ENCODE measurements around the gene CDH13.

Gene CDH13

DNA sequence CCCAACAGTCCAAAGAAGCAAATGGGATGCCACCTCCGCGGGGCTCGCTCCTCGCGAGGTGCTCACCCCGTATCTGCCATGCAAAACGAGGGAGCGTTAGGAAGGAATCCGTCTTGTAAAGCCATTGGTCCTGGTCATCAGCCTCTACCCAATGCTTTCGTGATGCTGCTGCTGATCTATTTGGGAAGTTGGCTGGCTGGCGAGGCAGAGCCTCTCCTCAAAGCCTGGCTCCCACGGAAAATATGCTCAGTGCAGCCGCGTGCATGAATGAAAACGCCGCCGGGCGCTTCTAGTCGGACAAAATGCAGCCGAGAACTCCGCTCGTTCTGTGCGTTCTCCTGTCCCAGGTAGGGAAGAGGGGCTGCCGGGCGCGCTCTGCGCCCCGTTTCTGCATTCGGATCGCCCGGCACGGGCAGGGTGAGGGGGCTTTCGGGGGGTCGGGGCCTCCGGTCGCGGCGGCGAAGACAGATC lies at the start of gene CDH13:
CDH13 (plus strand) TSS at position 179 of the 471 bp plus-strand sequence.
- DNase-seq, result no peak

GRCh38 chr16:82580298-82580890 lies 46.4 kb upstream of the CDH13 start:
- no peak for DNase-seq

DNA sequence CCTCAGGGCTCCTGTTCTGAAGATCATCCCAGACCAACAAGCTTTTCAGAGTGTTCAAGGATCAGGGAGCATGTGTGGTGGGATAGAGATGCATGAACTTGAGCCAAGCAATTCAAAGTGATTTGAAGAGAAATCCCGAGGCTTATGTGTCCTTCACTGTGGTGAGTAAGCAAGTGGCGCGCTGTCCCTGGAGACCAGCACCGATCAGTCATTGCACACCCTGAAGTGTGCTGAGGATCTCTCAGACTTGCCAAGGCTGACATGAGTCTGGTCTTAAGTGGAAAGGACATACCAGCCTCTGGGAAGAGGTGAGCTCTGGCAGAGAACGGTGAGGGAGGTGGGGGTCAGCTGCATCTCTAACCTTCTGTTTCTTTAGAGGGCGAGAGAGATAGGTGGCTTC lies 43.8 kb upstream of the CDH13 start:
- no peak for DNase-seq

GRCh38 chr16:82583422-82583821 lies 43.3 kb upstream of the CDH13 start:
- no peak for DNase-seq

GRCh38 chr16:82584553-82585152 lies 42.1 kb upstream of the CDH13 start:
- DNase-seq, result no peak

- no peak for DNase-seq
Observed at GRCh38 chr16:82585675-82586074, 41.1 kb upstream of the CDH13 start.

GRCh38 chr16:82586130-82586529 lies 40.6 kb upstream of the CDH13 start:
- DNase-seq, result no peak

- DNase-seq, result no peak
Observed at GRCh38 chr16:82587289-82587688, 39.5 kb upstream of the CDH13 start.

GRCh38 chr16:82589407-82589806 lies 37.4 kb upstream of the CDH13 start:
- no peak for DNase-seq

DNA sequence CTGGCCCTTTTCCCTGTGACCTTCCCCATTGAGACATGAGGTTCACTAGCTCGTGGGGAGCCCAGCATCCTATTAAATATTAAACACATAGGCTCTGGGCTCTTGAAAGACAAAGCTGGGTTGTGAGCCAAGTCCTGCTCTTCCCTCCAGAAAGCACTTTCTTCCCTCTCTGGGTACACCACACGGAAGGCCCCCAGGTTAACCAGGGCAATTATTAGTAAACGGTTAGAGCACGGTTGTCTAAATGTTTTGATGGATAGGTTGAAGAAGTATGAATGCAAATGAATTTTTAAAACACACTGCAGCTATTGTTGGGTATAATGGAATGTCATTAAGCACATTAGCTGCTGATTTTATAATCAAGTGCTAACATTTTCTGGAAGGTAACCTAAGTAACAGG lies 32.7 kb upstream of the CDH13 start:
- DNase-seq, result no peak

DNA sequence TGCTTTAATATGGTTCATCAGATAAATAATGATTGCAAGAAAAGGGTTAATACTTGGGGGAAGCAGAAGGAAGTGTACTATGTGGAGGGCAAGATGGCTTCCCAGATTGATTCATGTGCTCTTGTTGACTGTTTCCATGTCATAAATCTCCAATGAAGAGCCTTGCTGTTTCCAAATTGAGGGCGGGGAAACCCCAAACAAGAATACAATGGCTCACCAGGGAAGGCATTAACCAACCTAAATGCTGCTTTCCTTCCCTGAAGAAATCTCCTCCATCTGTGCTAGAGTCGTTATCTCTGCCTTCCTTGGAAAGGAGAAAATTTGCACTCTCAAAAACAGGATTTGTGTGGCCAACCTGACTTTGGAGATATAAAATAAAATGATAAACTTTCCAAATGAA lies 28.0 kb upstream of the CDH13 start:
- DNase-seq, result no peak

DNA sequence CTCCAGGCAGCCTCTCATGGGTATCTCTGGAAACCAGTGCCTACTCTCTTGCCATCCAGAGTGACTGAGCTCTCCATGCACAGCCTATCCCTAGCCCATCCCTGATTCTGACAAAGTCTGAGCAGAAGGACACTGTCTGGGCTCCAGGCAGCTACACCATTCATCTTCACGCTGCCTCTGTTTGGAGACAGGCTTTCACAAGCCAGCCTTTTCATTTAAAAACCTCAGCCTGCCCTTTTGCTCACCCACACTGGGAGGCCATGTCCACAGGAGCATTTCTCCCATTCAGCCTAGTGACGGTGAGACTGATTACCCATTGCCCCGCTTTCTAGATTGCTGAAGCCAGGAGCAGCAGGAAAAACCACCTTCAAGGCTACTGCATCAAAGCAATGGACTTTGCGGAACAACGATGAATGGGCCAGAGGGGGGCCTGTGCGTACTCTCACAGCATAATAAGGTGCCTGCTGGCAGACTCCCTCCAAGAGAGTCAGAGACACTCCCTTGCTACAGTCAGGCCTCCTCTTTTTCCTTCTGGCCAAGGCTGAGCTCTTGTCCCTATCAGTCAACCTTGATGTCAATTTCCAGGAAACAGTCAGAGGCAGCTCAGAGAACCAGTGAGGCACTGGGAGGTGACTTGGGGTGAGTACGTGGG lies 24.7 kb upstream of the CDH13 start:
- DNase-seq, result no peak

DNA sequence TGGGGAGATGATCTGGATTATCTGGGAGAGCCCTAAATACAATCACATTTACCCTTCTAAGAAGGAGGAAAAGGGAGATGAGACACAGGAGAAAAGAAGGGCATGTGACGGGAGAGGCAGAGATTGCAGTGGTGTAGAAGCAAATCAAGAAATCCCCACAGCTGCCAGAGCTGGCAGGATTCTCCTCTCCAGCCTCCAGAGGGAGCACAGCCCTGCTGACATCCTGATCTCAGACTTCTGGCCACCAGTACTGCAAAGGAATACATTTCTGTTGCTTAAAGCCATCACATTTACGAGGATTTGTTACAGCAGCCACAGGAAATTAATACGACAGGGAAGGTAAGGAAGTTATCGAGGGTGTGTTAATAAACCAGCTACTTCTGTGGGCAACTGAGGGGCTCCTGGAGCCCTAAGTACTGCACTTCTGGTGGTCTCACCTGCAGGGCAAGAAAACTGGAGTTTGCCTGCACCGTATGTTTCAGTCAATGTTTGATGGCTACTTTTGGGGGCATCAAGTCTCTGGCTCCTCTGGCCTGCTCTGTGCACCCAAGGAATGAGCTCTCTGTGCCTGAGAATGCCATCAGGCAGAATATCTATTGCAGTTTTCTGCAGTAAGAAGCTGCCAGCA lies 22.9 kb upstream of the CDH13 start:
- DNase-seq, result no peak

- DNase-seq, result no peak
Observed at GRCh38 chr16:82605076-82605475, 21.7 kb upstream of the CDH13 start.

DNA sequence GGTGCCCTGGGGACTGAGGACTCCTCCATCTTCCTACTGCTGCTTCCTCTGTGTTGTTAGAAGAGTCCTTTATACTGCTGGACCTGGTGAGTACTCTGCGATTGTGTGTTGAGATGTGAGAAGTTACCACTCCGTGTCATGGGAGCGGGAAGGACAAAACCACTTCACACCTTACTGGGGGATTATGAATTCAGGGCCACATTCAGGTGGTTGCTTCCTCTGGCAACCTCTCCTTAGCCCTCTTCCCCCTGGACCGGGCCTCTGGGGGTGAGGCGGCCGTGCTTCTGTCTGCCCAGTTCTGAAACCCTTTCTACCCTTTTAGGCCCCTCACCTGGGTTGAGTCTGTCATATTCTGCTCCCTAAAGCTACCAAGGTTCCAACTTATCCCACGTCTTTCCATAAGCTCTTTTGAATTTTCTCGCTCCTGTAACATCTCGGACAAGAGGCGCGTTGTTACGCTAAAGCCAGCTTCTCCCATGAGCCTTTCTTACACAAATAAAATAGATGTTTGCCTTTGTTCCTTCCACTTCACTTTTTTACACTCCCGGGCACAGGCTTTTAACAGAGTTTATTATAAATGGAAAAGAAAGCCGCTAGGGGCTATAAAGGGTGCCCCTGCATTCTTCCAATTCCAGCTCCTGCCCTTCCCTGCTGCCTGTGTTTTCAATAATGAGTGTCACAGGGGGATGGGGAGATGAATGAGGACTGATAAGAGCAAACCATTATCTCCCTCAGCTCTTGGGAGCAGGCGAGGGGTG lies 20.7 kb upstream of the CDH13 start:
- no peak for DNase-seq

DNA sequence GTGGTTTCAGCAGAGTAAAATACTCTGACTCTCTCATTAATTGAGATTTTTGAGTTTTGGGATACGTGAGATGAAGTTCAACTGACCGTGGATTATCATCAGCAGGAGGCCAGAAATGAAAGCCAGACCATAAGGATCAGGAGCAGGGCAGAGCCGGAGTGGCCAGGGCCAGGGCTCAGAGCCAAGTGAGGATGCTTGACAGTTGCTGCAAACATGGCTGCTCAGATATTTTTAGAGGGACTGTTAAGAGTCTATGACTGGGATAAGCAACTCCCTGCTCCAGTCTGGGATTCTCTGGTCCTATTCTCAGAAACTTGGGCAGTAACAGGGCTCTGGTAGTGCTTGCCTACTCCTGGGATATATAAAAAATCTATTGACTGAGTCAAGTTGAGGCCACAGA lies 17.6 kb upstream of the CDH13 start:
- no peak for DNase-seq

DNA sequence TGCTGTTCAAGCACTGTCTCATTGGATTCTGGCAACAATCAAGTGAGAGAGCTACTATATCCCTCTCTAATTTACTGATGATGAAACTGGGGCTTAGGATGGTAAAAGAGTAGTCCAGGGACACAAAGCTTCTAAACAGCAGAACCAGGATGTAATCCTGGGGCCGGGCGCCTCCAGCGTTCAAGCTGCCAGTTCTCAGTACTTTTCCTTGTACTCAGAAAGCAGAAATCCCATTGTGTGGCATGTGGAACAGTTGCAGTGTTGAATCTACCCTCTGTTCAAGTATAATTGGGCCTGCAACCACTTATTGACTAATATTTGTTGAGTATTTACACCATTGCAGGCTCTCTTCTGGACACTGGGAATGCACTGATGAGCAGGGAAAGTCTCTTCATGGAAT lies 14.5 kb upstream of the CDH13 start:
- no peak for DNase-seq

DNA sequence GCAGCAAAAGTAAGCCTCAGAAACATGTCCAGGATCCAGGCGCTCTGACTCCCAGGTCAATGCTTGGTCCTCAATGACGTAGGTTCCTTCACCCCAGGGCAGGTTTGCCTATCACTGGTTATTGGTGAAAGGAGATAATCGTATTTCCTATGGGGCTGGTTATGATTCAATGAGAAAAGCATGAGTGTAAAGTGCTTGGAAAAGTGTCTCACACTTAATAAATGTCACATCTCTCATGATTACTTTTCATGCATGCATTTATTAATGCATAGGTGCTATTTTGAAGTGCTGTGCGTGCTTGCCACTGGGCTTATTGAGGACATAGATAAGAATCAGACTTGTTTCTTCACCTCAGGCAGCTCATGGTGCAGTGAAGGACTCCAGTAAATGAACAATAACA lies 10.4 kb upstream of the CDH13 start:
- no peak for DNase-seq

GRCh38 chr16:82621781-82622180 lies 5.0 kb upstream of the CDH13 start:
- DNase-seq, result no peak

- no peak for DNase-seq
Observed at GRCh38 chr16:82623241-82623640, 3.5 kb upstream of the CDH13 start.

DNA sequence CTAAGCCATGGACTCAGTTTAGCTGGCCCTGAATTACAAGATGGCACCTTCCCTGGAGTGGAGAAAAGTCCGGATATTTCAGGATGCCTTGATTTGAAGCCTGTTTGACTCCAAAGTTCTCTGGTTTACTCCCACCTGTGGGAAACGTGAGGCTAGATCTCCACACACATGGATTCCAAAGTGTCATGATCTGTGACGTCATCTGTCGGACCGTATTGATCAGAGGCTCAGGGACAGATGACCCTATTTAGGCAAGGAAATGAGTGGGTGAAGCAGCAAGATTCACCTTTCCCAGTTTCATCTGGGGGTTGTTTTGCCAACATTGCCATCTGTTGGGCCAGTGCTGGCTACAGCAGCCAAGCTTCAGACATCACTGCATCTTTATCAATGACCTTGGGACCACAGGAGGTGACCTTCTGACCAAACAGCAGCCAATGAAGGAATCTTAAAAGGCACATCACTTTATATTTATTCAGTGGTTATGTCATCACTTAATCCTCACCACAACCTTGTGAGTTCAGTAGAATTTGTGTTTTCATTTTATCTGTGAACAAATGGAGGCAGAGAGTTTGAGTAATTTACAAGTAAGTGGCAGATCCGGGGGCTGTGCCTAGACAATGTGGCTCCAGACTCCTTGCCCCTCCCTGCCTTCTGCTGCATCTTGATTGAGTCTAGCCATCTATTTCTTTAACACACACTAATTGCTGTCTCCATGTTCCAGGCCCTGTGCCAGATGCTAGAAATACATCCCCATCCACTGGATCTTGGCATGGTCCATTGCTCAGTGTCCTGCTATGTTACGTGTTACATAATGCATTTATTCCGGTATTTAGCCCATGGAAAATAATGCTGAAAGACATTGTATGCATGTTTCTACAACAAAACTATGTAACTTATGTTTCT lies 1.5 kb upstream of the CDH13 start:
- DNase-seq, result no peak

DNA sequence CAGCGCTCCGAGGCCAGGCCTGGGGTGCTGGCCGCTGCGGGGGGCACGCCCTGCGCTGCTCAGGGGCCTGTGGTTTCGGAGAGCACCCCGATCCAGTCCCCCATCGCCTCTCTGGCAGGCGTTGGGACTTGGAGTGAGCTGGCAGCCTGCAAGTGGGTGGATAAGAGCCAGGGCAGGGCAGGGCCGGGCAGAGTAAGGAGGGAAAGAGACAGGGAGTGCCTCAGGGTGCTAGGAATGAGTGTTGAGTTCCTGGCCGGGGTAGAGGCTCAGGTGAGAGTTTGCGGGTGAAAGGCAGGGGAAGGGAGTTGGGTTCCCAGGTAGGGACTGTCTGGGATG lies 1.3 kb downstream of the CDH13 start:
- DNase-seq, result no peak

All from MV-4-11 (cell line).